ENCODE results near the gene CCDC116.

DNA sequence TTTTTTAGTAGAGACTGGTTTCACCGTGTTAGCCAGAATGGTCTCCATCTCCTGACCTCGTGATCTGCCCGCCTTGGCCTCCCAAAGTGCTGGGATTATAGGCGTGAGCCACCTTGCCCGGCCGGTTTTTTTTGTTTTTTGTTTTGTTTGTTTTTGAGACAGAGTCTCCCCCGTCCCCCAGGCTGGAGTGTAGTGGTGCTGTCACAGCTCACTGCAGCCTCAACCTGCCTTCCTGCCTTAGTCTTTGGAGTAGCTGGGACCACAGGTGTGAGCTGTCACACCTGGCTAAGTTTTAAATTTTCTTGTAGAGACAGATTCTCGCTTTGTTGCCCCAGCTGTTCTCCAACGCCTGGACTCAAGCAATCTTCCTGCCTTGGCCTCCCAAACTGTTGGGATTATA is 36.5 kb downstream of the CCDC116 start:
- TF ChIP-seq, protein P1, sequence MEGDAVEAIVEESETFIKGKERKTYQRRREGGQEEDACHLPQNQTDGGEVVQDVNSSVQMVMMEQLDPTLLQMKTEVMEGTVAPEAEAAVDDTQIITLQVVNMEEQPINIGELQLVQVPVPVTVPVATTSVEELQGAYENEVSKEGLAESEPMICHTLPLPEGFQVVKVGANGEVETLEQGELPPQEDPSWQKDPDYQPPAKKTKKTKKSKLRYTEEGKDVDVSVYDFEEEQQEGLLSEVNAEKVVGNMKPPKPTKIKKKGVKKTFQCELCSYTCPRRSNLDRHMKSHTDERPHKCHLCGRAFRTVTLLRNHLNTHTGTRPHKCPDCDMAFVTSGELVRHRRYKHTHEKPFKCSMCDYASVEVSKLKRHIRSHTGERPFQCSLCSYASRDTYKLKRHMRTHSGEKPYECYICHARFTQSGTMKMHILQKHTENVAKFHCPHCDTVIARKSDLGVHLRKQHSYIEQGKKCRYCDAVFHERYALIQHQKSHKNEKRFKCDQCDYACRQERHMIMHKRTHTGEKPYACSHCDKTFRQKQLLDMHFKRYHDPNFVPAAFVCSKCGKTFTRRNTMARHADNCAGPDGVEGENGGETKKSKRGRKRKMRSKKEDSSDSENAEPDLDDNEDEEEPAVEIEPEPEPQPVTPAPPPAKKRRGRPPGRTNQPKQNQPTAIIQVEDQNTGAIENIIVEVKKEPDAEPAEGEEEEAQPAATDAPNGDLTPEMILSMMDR (IDR thresholded peaks at IDR 0.05), result no peak
- TF ChIP-seq EP300 (IDR thresholded peaks at IDR 0.05), result no peak

All from tibial nerve (tissue), 4 donors.